HepG2 (cell line): ENCODE measurements around the gene CYBC1. TPM values are rescaled to one million over a fixed set of nuclear protein-coding genes. Genes with fewer than 3 reads are reported as not detected.

ENCODE experiments used
- CAMTA2 ChIP-seq: sonication (generic); formaldehyde crosslinking; IDR thresholded peaks from 2 replicates; pipeline ENCODE4 v1.4.0; 2020; ENCODE audit warnings: mild to moderate bottlenecking, missing genetic modification reagents, borderline replicate concordance
- ETV6 ChIP-seq: sonication (generic); formaldehyde crosslinking; conservative IDR thresholded peaks from 2 replicates; pipeline ENCODE4 v1.4.0; 2020; ENCODE audit warnings: missing genetic modification reagents
- SOX5 ChIP-seq: IDR thresholded peaks from 2 replicates; pipeline ENCODE4 v1.6.1; 2016; ENCODE audit warnings: borderline replicate concordance
- XRCC5 ChIP-seq: fragments of 200-400 bp; formaldehyde crosslinking; optimal IDR thresholded peaks from 2 replicates; pipeline ENCODE3; 2017; ENCODE audit warnings: mild to moderate bottlenecking, low read length
- ZNF10 ChIP-seq: sonication (generic); formaldehyde crosslinking; IDR thresholded peaks from 2 replicates; pipeline ENCODE4 v1.4.0; 2020; ENCODE audit warnings: mild to moderate bottlenecking, low read depth, missing genetic modification reagents, borderline replicate concordance
- polyA plus RNA-seq, 8 experiments: library from polyadenylated mRNA; depleted of rRNA in 3 of 8; stranded (reverse) in 7 of 8; unstranded in 1 of 8; fragments of >200 nt; fragmentation: Illumina TruSeq in 4 of 8; extraction: Trizol in 4 of 8; gene quantifications; 2 replicates each; pipeline versions ENCODE4 v1.2.1 to v1.2.3, GENCODE V29; 2011 to 2016; ENCODE audit warnings: low read depth in 4 of 8, missing spikeins in 1 of 8, mixed read lengths in 1 of 8; ENCODE audit not compliant: insufficient read depth in 1 of 8
- total RNA-seq, 5 experiments: library from RNA; depleted of rRNA; stranded (reverse); fragments of >200 nt; fragmentation: Illumina TruSeq; extraction: Trizol; gene quantifications; 2 replicates each; pipeline ENCODE4 v1.2.3, GENCODE V29; 2016; ENCODE audit warnings: low read depth in 1 of 5
- TF ChIP-seq, protein P1 (sequence below): sonication (generic); formaldehyde crosslinking; IDR thresholded peaks from 2 replicates; pipeline ENCODE4 v1.5.0; 2020; ENCODE audit warnings: missing genetic modification reagents, mild to moderate bottlenecking, borderline replicate concordance
- TF ChIP-seq, protein P2 (sequence below): IDR thresholded peaks from 2 replicates; pipeline ENCODE4 v1.6.1; 2012; ENCODE audit warnings: low read length, improper control_type of control experiment
- TF ChIP-seq, protein P3 (sequence below): sonication (generic); formaldehyde crosslinking; IDR thresholded peaks from 2 replicates; pipeline ENCODE4 v1.5.0; 2020; ENCODE audit warnings: mild to moderate bottlenecking, missing genetic modification reagents
- TF ChIP-seq, protein P4 (sequence below): sonication (generic); formaldehyde crosslinking; IDR thresholded peaks from 2 replicates; pipeline ENCODE4 v1.4.0; 2020; ENCODE audit warnings: missing genetic modification reagents
- TF ChIP-seq, protein P5 (sequence below), 2 experiments: sonication (generic) in 1 of 2; formaldehyde crosslinking in 1 of 2; IDR thresholded peaks; 2 replicates each; pipeline versions ENCODE4 v1.6.1 to v1.9.0; 2014 to 2022; ENCODE audit warnings: antibody characterized with exemption in 1 of 2, borderline replicate concordance in 1 of 2, inconsistent platforms in 1 of 2, low read depth in 1 of 2, missing genetic modification reagents in 1 of 2

The CYBC1 gene
- total and polyA plus RNA-seq, 2 of the 13 experiments (the other 11 are each of a cell fraction or from before 2014, with no cell fraction given): 43.4 to 44.1 TPM

DNA sequence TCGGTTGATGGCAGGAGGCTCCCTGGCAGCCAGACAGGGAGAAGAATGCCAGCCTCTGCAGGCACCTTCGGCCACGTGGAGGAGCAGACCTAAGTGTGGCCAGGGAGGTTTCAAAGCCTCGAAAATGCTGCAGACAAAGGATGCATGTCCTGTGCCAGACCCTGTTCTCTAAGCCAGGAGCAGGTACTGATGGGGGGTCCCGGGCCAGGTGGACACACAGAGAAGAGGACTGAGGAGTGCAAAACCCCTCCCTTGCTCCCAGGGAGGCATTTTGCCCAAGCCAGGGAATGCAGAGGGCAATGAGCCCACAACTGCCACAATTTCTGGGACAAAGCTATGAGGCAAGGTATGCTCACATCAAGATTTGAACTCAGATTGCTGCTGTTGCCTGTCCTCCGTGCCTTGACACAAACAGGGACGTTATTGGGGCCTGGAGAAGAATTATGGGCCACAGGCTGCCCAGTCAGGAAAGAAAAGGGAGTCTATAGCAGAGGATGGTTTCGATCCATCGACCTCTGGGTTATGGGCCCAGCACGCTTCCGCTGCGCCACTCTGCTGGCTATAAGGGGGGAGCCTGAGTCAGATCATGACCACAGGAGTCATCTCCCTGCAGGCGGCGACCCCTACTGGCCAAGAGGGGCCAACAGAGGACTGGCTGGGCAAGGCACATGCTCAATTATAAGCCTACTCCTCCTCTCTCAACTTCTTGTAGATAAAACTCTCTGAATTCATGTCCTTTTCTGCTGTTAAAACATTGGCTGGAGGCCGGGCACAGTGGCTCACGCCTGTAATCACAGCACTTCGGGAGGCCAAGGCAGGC is 43.9 kb upstream of the CYBC1 start (continued):
- TF ChIP-seq, protein P1, sequence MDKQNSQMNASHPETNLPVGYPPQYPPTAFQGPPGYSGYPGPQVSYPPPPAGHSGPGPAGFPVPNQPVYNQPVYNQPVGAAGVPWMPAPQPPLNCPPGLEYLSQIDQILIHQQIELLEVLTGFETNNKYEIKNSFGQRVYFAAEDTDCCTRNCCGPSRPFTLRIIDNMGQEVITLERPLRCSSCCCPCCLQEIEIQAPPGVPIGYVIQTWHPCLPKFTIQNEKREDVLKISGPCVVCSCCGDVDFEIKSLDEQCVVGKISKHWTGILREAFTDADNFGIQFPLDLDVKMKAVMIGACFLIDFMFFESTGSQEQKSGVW: peak; percentile 78; the same call in 1 of the 2 replicates
- TF ChIP-seq, protein P2, sequence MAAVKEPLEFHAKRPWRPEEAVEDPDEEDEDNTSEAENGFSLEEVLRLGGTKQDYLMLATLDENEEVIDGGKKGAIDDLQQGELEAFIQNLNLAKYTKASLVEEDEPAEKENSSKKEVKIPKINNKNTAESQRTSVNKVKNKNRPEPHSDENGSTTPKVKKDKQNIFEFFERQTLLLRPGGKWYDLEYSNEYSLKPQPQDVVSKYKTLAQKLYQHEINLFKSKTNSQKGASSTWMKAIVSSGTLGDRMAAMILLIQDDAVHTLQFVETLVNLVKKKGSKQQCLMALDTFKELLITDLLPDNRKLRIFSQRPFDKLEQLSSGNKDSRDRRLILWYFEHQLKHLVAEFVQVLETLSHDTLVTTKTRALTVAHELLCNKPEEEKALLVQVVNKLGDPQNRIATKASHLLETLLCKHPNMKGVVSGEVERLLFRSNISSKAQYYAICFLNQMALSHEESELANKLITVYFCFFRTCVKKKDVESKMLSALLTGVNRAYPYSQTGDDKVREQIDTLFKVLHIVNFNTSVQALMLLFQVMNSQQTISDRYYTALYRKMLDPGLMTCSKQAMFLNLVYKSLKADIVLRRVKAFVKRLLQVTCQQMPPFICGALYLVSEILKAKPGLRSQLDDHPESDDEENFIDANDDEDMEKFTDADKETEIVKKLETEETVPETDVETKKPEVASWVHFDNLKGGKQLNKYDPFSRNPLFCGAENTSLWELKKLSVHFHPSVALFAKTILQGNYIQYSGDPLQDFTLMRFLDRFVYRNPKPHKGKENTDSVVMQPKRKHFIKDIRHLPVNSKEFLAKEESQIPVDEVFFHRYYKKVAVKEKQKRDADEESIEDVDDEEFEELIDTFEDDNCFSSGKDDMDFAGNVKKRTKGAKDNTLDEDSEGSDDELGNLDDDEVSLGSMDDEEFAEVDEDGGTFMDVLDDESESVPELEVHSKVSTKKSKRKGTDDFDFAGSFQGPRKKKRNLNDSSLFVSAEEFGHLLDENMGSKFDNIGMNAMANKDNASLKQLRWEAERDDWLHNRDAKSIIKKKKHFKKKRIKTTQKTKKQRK: no peak
- TF ChIP-seq, protein P3, sequence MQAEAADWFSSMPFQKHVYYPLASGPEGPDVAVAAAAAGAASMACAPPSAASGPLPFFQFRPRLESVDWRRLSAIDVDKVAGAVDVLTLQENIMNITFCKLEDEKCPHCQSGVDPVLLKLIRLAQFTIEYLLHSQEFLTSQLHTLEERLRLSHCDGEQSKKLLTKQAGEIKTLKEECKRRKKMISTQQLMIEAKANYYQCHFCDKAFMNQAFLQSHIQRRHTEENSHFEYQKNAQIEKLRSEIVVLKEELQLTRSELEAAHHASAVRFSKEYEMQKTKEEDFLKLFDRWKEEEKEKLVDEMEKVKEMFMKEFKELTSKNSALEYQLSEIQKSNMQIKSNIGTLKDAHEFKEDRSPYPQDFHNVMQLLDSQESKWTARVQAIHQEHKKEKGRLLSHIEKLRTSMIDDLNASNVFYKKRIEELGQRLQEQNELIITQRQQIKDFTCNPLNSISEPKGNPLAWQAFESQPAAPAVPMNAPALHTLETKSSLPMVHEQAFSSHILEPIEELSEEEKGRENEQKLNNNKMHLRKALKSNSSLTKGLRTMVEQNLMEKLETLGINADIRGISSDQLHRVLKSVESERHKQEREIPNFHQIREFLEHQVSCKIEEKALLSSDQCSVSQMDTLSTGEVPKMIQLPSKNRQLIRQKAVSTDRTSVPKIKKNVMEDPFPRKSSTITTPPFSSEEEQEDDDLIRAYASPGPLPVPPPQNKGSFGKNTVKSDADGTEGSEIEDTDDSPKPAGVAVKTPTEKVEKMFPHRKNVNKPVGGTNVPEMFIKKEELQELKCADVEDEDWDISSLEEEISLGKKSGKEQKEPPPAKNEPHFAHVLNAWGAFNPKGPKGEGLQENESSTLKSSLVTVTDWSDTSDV (CRISPR knock-in tag): peak; percentile 82; the same call in 1 of the 2 replicates
- TF ChIP-seq ETV6 (CRISPR knock-in tag): no peak; the same call in 1 of the 2 replicates
- 0 out of 2 replicates have a peak, but pooled peaks have one; percentile 25 for TF ChIP-seq CAMTA2 (CRISPR knock-in tag)
- TF ChIP-seq, protein P4, sequence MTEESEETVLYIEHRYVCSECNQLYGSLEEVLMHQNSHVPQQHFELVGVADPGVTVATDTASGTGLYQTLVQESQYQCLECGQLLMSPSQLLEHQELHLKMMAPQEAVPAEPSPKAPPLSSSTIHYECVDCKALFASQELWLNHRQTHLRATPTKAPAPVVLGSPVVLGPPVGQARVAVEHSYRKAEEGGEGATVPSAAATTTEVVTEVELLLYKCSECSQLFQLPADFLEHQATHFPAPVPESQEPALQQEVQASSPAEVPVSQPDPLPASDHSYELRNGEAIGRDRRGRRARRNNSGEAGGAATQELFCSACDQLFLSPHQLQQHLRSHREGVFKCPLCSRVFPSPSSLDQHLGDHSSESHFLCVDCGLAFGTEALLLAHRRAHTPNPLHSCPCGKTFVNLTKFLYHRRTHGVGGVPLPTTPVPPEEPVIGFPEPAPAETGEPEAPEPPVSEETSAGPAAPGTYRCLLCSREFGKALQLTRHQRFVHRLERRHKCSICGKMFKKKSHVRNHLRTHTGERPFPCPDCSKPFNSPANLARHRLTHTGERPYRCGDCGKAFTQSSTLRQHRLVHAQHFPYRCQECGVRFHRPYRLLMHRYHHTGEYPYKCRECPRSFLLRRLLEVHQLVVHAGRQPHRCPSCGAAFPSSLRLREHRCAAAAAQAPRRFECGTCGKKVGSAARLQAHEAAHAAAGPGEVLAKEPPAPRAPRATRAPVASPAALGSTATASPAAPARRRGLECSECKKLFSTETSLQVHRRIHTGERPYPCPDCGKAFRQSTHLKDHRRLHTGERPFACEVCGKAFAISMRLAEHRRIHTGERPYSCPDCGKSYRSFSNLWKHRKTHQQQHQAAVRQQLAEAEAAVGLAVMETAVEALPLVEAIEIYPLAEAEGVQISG: peak; percentile 71
- TF ChIP-seq XRCC5: peak; percentile 94
- peak; percentile 81; the same call in 1 of the 2 replicates for TF ChIP-seq SOX5 (CRISPR knock-in tag)
- TF ChIP-seq ZNF10 (CRISPR knock-in tag): no peak
- TF ChIP-seq, protein P5, sequence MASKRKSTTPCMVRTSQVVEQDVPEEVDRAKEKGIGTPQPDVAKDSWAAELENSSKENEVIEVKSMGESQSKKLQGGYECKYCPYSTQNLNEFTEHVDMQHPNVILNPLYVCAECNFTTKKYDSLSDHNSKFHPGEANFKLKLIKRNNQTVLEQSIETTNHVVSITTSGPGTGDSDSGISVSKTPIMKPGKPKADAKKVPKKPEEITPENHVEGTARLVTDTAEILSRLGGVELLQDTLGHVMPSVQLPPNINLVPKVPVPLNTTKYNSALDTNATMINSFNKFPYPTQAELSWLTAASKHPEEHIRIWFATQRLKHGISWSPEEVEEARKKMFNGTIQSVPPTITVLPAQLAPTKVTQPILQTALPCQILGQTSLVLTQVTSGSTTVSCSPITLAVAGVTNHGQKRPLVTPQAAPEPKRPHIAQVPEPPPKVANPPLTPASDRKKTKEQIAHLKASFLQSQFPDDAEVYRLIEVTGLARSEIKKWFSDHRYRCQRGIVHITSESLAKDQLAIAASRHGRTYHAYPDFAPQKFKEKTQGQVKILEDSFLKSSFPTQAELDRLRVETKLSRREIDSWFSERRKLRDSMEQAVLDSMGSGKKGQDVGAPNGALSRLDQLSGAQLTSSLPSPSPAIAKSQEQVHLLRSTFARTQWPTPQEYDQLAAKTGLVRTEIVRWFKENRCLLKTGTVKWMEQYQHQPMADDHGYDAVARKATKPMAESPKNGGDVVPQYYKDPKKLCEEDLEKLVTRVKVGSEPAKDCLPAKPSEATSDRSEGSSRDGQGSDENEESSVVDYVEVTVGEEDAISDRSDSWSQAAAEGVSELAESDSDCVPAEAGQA (IDR thresholded peaks at IDR 0.05; ENCODE audit: low read depth): no peak
- TF ChIP-seq, protein P5 (CRISPR knock-in tag; IDR thresholded peaks at IDR 0.05; ENCODE audit: borderline replicate concordance): 0 out of 2 replicates have a peak, but pooled peaks have one; percentile 38
